ENCODE results near the gene USP9X.
"Not testable (repeated sequence)": the region's sequence is repeated elsewhere in the genome, so short reads cannot be mapped to it uniquely, and the experiment has no call there.

Gene USP9X

DNA sequence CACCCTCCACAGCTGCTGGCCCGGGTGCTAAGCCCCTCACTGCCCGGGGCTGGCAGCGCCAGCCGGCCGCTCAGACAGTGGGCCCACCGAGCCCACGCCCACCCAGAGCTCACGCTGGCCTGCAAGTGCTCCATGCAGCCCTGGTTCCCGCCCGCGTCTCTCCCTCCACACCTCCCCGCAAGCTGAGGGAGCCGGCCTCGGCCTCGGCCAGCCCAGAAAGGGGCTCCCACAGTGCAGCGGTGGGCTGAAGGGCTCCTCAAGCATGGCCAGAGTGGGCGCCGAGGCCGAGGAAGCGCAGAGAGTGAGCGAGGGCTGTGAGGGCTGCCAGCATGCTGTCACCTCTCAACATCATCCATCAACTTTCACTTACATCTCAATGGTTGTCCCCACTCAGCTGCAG lies 200.7 kb downstream of the USP9X start:
- not testable (repeated sequence) for DNase-seq (ENCODE audit: low read depth)
